Left lung (tissue), 10 donors: ENCODE measurements around the gene NDUFV2. TPM values are rescaled to one million over a fixed set of nuclear protein-coding genes. Genes with fewer than 3 reads are reported as not detected.

ENCODE experiments used
- ATAC-seq: fragments of 200-7000 bp; cut with Tn5 transposase; one replicate; pipeline ENCODE4 v1.9.1; 2020; ENCODE audit warnings: moderate library complexity
- DNase-seq, 4 donors: peaks; one replicate each; pipeline ENCODE4 v3.0.0-alpha.2; 2013 to 2020
- H3K27ac ChIP-seq, 2 donors: fragments of 200-600 bp; sonication (generic) in 1 of 2; one replicate each; pipeline versions ENCODE4 v1.5.0 to v1.8.0; 2020 to 2021
- H3K27me3 ChIP-seq, 2 donors: fragments of 200-600 bp; sonication (generic) in 1 of 2; one replicate each; pipeline versions ENCODE4 v1.5.0 to v1.8.0; 2020 to 2021
- H3K36me3 ChIP-seq, 2 donors: fragments of 200-600 bp; sonication (generic) in 1 of 2; one replicate each; pipeline versions ENCODE4 v1.5.0 to v1.8.0; 2020 to 2021
- H3K4me1 ChIP-seq, 2 donors: fragments of 200-600 bp; one replicate each; pipeline ENCODE4 v1.8.0; 2021
- H3K4me3 ChIP-seq, 2 donors: fragments of 200-600 bp; sonication (generic) in 1 of 2; one replicate each; pipeline versions ENCODE4 v1.5.0 to v1.8.0; 2020 to 2021; ENCODE audit warnings: mild to moderate bottlenecking in 1 of 2
- H3K9me3 ChIP-seq, 2 donors: fragments of 200-600 bp; sonication (generic) in 1 of 2; one replicate each; pipeline versions ENCODE4 v1.5.0 to v1.8.0; 2020 to 2021
- CTCF ChIP-seq, 2 donors: fragments of 200-600 bp; sonication (generic) in 1 of 2; IDR thresholded peaks; one replicate each; pipeline versions ENCODE4 v1.5.0 to v1.8.0; 2021; ENCODE audit warnings: antibody characterized with exemption in 2 of 2
- intact Hi-C, 2 donors: fragments of 100-400 bp; cut with DNase I; formaldehyde crosslinking; loops; one replicate each; pipeline versions ENCODE4 v1.11.2 to v1.14.2; 2022
- polyA plus RNA-seq, 6 donors: library from polyadenylated mRNA; unstranded; fragments of 120-200 nt; gene quantifications; one replicate each; pipeline ENCODE4 v1.2.1, GENCODE V29; 2013; ENCODE audit not compliant: insufficient read length in 6 of 6
- total RNA-seq, 2 donors: library from RNA; stranded (reverse); fragmentation: NEBNext Ultra II Directional; extraction: Animal tissue kit (Norgen Biotek cat#: 25700); gene quantifications; one replicate each; pipeline ENCODE4 v1.2.1, GENCODE V29; 2021
- donor health status: DM: no; HTN: yes; CAD: no.
- donor health status: DM: no; HTN: no; CAD: no.

NDUFV2 gene
- total and polyA plus RNA-seq, 8 donors: 69.1 to 138 (median 93.6) TPM

GRCh38 chr18:9106094-9106493, 3.6 kb downstream of the NDUFV2 start:
- intact Hi-C loops: no loop called here
- Histone ChIP-seq H3K27ac (peak overlapping the region in 1 of 2 donors; percentile 21), H3K36me3 (no peaks in the 10 kb centered on the region), H3K4me3 (peak overlapping the region in 1 of 2 donors; percentile 10), H3K4me1 (peaks cover 48 to 85% of the 10 kb centered on the region in 2 donors), H3K27me3 (no peaks in the 10 kb centered on the region), H3K9me3 (no peaks in the 10 kb centered on the region)
- DNase-seq (no peak), ATAC-seq (no peak)
- TF ChIP-seq CTCF (IDR thresholded peaks at IDR 0.05): no peak

DNA sequence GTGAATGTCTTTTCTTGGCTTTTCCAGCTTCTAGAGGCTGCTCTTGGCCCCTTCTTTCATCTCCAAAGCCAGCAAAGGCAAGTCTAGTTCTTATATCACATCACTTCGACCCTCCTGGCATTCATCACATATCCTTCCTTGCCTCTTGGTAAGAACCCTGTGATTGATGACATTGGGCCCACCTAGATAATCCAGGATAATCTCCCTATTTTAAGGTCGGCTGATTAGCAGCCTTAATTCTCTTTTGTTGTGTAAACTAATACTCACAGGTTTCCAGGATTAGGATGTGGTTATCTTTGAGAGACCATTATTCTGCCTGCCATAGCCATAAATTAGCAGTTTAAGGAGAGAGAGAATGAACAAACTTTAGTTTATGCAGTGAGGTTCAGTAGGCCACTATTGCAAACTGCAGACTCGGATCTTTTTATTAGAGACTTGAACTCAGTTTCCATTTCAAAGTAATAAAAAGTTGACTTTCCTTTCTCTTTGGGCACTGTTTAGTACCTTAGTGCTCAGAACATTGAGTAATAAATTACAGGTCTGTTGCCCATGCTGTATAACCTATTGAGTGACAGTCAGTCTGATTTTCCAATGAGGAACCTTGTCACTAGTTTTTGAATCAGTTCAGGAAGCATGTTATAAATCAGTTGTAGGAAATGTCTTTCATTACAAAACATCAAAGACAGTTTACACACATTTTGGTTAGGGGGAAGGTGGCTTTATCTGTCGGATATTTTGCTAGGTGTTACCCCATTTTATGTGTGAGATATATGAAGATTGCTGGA, 4.5 kb downstream of the NDUFV2 start:
- H3K9me3 ChIP-seq: no peaks in the 10 kb centered on the region
- intact Hi-C loops: no loop called here
- peak overlapping the region in 1 of 2 donors; percentile 52 for H3K27ac ChIP-seq
- H3K27me3 ChIP-seq: no peaks in the 10 kb centered on the region
- DNase-seq: no peak
- no peak overlapping the region for H3K4me3 ChIP-seq
- ATAC-seq: no peak
- no peak for TF ChIP-seq CTCF (IDR thresholded peaks at IDR 0.05)
- peaks cover 48 to 82% of the 10 kb centered on the region in 2 donors for H3K4me1 ChIP-seq
- H3K36me3 ChIP-seq: no peaks in the 10 kb centered on the region

GRCh38 chr18:9108911-9109310, 6.4 kb downstream of the NDUFV2 start:
- intact Hi-C loops: no loop called here
- TF ChIP-seq CTCF (IDR thresholded peaks at IDR 0.05): no peak
- DNase-seq (no peak), ATAC-seq (no peak)
- Histone ChIP-seq H3K27ac (peak overlapping the region in 1 of 2 donors; percentile 7), H3K27me3 (no peaks in the 10 kb centered on the region), H3K4me3 (no peak overlapping the region), H3K9me3 (no peaks in the 10 kb centered on the region), H3K36me3 (no peaks in the 10 kb centered on the region), H3K4me1 (peaks cover 52 to 96% of the 10 kb centered on the region in 2 donors)

DNA sequence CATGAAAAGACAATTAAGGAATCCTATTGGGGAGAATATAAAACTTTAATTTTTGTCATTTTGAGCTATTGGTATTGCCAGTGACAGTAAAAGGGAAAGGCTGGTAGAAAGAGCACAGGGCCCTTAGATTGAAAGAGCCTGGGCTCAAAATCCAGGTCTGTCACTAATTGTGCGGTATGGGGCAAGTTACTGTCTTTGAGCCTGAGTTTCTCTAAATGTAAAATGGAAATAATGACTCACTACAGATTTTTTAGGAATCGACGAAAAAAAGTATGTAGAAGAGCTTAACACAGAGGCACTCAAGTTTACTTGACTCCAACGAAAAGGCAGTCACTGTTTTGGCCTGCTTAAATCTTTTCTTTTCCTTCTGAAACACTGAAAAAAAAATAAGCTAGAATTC, 7.0 kb downstream of the NDUFV2 start:
- Histone ChIP-seq H3K9me3 (no peaks in the 10 kb centered on the region), H3K27ac (peak overlapping the region; percentile 7 to 16), H3K4me3 (no peak overlapping the region), H3K27me3 (no peaks in the 10 kb centered on the region), H3K4me1 (peaks cover 45 to 96% of the 10 kb centered on the region in 2 donors), H3K36me3 (no peaks in the 10 kb centered on the region)
- intact Hi-C loops: no loop called here
- DNase-seq (no peak), ATAC-seq (peak; percentile 13)
- TF ChIP-seq CTCF (IDR thresholded peaks at IDR 0.05): no peak

- no peak for TF ChIP-seq CTCF (IDR thresholded peaks at IDR 0.05)
- H3K9me3 ChIP-seq: no peaks in the 10 kb centered on the region
- intact Hi-C loops: no loop called here
- peak overlapping the region in 1 of 2 donors; percentile 45 for H3K27ac ChIP-seq
- peaks cover 48 to 96% of the 10 kb centered on the region in 2 donors for H3K4me1 ChIP-seq
- H3K4me3 ChIP-seq: no peak overlapping the region
- DNase-seq (no peak), ATAC-seq (no peak)
- H3K36me3 ChIP-seq: no peaks in the 10 kb centered on the region
- no peaks in the 10 kb centered on the region for H3K27me3 ChIP-seq
Observed at GRCh38 chr18:9113468-9114149, 11.1 kb downstream of the NDUFV2 start.
